SK-N-SH (cell line): ENCODE data around the gene PCNX2. TPM values are rescaled to one million over a fixed set of nuclear protein-coding genes. Genes with fewer than 3 reads are reported as not detected.

Source experiments
- CTCF ChIA-PET: fragments of 300-600, 350-600 bp; formaldehyde crosslinking; extraction: SDS; loops from one replicate; lab custom pipeline; 2021; lab: Yijun Ruan, JAX
- POLR2A ChIA-PET: fragments of 350-600 bp; sonication (Branson Sonifier 250); formaldehyde crosslinking; extraction: SDS; loops from one replicate; lab custom pipeline; 2020; ENCODE audit warnings: antibody characterized with exemption, inconsistent platforms; lab: Yijun Ruan, JAX
- DNase-seq: peaks from one replicate; pipeline ENCODE4 v3.0.0; 2012
- H2AFZ ChIP-seq: fragments of 200-600 bp; sonication (generic); 2 replicates; pipeline ENCODE4 v1.8.1; 2016; ENCODE audit warnings: antibody characterized with exemption, mild to moderate bottlenecking, low read depth
- H3F3A ChIP-seq: fragments of 200-600 bp; sonication (generic); replicated peaks from 2 replicates; pipeline ENCODE3; 2016; ENCODE audit warnings: antibody characterized with exemption, mild to moderate bottlenecking; ENCODE audit not compliant: insufficient read depth
- H3K27ac ChIP-seq, 2 experiments: fragments of 200-500 bp in 1 of 2; fragments of 200-600 bp in 1 of 2; sonication (Bioruptor generic) in 1 of 2; sonication (generic), shearing (Covaris generic) in 1 of 2; 2 replicates each; pipeline versions ENCODE4 v1.5.1 to v1.6.1; 2014 to 2016; ENCODE audit warnings: low read depth in 2 of 2, inconsistent platforms in 1 of 2, low read length in 1 of 2, mild to moderate bottlenecking in 1 of 2, mixed read lengths in 1 of 2
- H3K27me3 ChIP-seq: fragments of 200-600 bp; sonication (generic), shearing (Covaris generic); 2 replicates; pipeline ENCODE4 v1.6.1; 2016; ENCODE audit warnings: mixed run types; ENCODE audit not compliant: insufficient read depth
- H3K36me3 ChIP-seq, 2 experiments: fragments of 200-500 bp in 1 of 2; fragments of 200-600 bp in 1 of 2; sonication (Bioruptor generic) in 1 of 2; sonication (generic) in 1 of 2; replicated peaks in 1 of 2; 2 replicates each; pipeline versions ENCODE3 to v1.5.1; 2014 to 2016; ENCODE audit warnings: low read length in 1 of 2, mild to moderate bottlenecking in 1 of 2; ENCODE audit not compliant: insufficient read depth in 2 of 2, control insufficient read depth in 1 of 2
- H3K4me1 ChIP-seq, 2 experiments: fragments of 200-500 bp in 1 of 2; fragments of 200-600 bp in 1 of 2; sonication (Bioruptor generic) in 1 of 2; sonication (generic), shearing (Covaris generic) in 1 of 2; 2 replicates each; pipeline versions ENCODE4 v1.5.1 to v1.6.1; 2014 to 2016; ENCODE audit warnings: low read depth in 1 of 2, low read length in 1 of 2, mixed run types in 1 of 2; ENCODE audit not compliant: insufficient read depth in 2 of 2, control insufficient read depth in 1 of 2
- H3K4me2 ChIP-seq: fragments of 200-600 bp; sonication (generic), shearing (Covaris generic); 2 replicates; pipeline ENCODE4 v1.6.1; 2017; ENCODE audit warnings: mixed run types
- H3K4me3 ChIP-seq, 2 experiments: fragments of 200-500 bp in 1 of 2; fragments of 200-600 bp in 1 of 2; sonication (Bioruptor generic) in 1 of 2; sonication (generic), shearing (Covaris generic) in 1 of 2; 2 replicates each; pipeline versions ENCODE4 v1.5.1 to v1.8.1; 2014 to 2016; ENCODE audit warnings: low read depth in 2 of 2, inconsistent platforms in 1 of 2, low read length in 1 of 2, mild to moderate bottlenecking in 1 of 2, mixed read lengths in 1 of 2, moderate library complexity in 1 of 2
- H3K79me2 ChIP-seq: fragments of 200-600 bp; sonication (generic); 2 replicates; pipeline ENCODE4 v1.8.1; 2017; ENCODE audit warnings: mild to moderate bottlenecking; ENCODE audit not compliant: insufficient read depth
- H3K9ac ChIP-seq: fragments of 200-600 bp; sonication (generic); 2 replicates; pipeline ENCODE4 v1.6.1; 2017; ENCODE audit warnings: mixed run types
- H3K9me2 ChIP-seq: fragments of 200-600 bp; sonication (generic); 2 replicates; pipeline ENCODE4 v1.6.1; 2017; ENCODE audit warnings: mixed run types
- H3K9me3 ChIP-seq: fragments of 200-600 bp; sonication (generic); 2 replicates; pipeline ENCODE4 v1.6.1; 2017; ENCODE audit warnings: mixed run types, mild to moderate bottlenecking, moderate library complexity
- H4K20me1 ChIP-seq: fragments of 200-600 bp; sonication (generic); 2 replicates; pipeline ENCODE4 v1.6.1; 2017; ENCODE audit warnings: mild to moderate bottlenecking, mixed run types; ENCODE audit not compliant: insufficient read depth
- ELF1 ChIP-seq: IDR thresholded peaks from 2 replicates; pipeline ENCODE4 v1.4.0; 2012
- EP300 ChIP-seq, 2 experiments: IDR thresholded peaks; 2 replicates each; pipeline versions ENCODE4 v1.4.0 to v1.6.1; 2012; ENCODE audit warnings: borderline replicate concordance in 1 of 2, low read depth in 1 of 2, low read length in 1 of 2
- FOSL2 ChIP-seq: IDR thresholded peaks from 2 replicates; pipeline ENCODE4 v1.4.0; 2012; ENCODE audit warnings: low read depth, mild to moderate bottlenecking, moderate library complexity, borderline replicate concordance
- FOXM1 ChIP-seq: IDR thresholded peaks from 2 replicates; pipeline ENCODE4 v1.4.0; 2012; ENCODE audit warnings: low read depth, mild to moderate bottlenecking
- GABPA ChIP-seq: IDR thresholded peaks from 2 replicates; pipeline ENCODE4 v1.4.0; 2012; ENCODE audit warnings: low read depth, mild to moderate bottlenecking
- GATA2 ChIP-seq: sonication (generic); formaldehyde crosslinking; IDR thresholded peaks from 2 replicates; pipeline ENCODE4 v1.5.0; 2020; ENCODE audit warnings: mild to moderate bottlenecking, missing genetic modification reagents
- POLR2AphosphoS5 ChIP-seq: IDR thresholded peaks from 2 replicates; pipeline ENCODE4 v1.6.1; 2012; ENCODE audit warnings: low read depth, low read length
- RAD21 ChIP-seq: IDR thresholded peaks from 2 replicates; pipeline ENCODE4 v1.6.1; 2012; ENCODE audit warnings: mild to moderate bottlenecking, low read length
- RFX5 ChIP-seq: IDR thresholded peaks from 2 replicates; pipeline ENCODE4 v1.6.1; 2012; ENCODE audit warnings: mild to moderate bottlenecking, improper control_type of control experiment, low read length
- SMC3 ChIP-seq: IDR thresholded peaks from 2 replicates; pipeline ENCODE4 v1.6.1; 2012; ENCODE audit warnings: low read depth, low read length, improper control_type of control experiment
- TAF1 ChIP-seq: IDR thresholded peaks from 2 replicates; pipeline ENCODE4 v1.6.1; 2012; ENCODE audit warnings: low read depth, mild to moderate bottlenecking, low read length, moderate library complexity, borderline replicate concordance
- TEAD4 ChIP-seq: IDR thresholded peaks from 2 replicates; pipeline ENCODE4 v1.4.0; 2012; ENCODE audit warnings: mild to moderate bottlenecking, borderline replicate concordance; ENCODE audit not compliant: insufficient read depth
- YY1 ChIP-seq: IDR thresholded peaks from 2 replicates; pipeline ENCODE4 v1.4.0; 2012; ENCODE audit warnings: low read depth, mild to moderate bottlenecking
- WGBS: methylation state at CpG from one replicate; pipeline ENCODE4 v1.1.6; 2017; ENCODE audit warnings: low lambda C conversion rate; 5-methylcytosine and 5-hydroxymethylcytosine counted together
- polyA plus RNA-seq, 3 experiments: library from polyadenylated mRNA; depleted of rRNA; stranded (reverse); fragments of >200 nt; gene quantifications; 2 replicates each; pipeline ENCODE4 v1.2.3, GENCODE V29; 2012
- TF ChIP-seq, protein P1 (sequence below): fragments of 150-350 bp; IDR thresholded peaks from 2 replicates; pipeline ENCODE4 v1.6.1; 2017; ENCODE audit warnings: antibody characterized with exemption, low read length, low read depth, borderline replicate concordance
- TF ChIP-seq, protein P2 (sequence below): IDR thresholded peaks from 2 replicates; pipeline ENCODE4 v1.4.0; 2012; ENCODE audit warnings: low read depth
- TF ChIP-seq, protein P3 (sequence below): fragments of 200-600 bp; sonication (generic); IDR thresholded peaks from 2 replicates; pipeline ENCODE4 v1.6.1; 2017; ENCODE audit warnings: antibody characterized with exemption, mild to moderate bottlenecking, moderate library complexity

PCNX2 gene
- polyA plus RNA-seq, 1 of the 3 experiments (the other 2 are of a cell fraction), result 10.6 TPM

DNA sequence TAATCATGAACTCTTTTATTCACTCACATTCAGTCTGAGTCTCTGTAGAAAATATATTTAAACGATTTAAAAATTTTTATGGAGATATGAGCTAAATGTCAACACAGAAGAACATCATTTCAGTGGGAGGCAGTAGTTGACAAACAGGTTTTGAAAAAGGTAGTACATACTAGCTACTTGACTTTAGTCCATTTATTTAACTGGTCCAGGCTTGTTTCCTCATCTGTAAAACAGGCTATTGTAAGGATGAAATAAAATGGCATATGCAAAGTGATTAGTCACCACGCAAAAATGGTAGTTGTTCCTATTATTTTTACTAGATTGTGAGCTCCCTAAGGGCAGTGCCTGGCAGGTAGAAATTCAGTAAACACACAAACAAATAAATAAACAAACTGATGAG lies 270.0 kb downstream of the PCNX2 start:
- no peak overlapping the region for H3K27ac ChIP-seq
- H3K36me3 ChIP-seq, result peaks cover 0 to 3% of the 10 kb centered on the region in 2 experiments
- no peaks in the 10 kb centered on the region for H3K27me3 ChIP-seq
- H3K4me1 ChIP-seq, result no peaks in the 10 kb centered on the region
- CTCF ChIA-PET, result interaction anchor here (0.7 to 3.1 kb wide), 13 partner anchors 10 to 398 kb away, joined by 3 to 22 read pairs (median 4); partner anchors contain the start of gene SIPA1L2
- POLR2A ChIA-PET, result no interaction called here
- H3K9ac ChIP-seq, result no peak overlapping the region
- TF ChIP-seq ELF1, result no peak
- TF ChIP-seq, protein P1, sequence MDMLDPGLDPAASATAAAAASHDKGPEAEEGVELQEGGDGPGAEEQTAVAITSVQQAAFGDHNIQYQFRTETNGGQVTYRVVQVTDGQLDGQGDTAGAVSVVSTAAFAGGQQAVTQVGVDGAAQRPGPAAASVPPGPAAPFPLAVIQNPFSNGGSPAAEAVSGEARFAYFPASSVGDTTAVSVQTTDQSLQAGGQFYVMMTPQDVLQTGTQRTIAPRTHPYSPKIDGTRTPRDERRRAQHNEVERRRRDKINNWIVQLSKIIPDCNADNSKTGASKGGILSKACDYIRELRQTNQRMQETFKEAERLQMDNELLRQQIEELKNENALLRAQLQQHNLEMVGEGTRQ, result no peak
- no peak for TF ChIP-seq GABPA
- no peak for TF ChIP-seq YY1
- no peak for TF ChIP-seq RAD21
- no peak for TF ChIP-seq RFX5
- TF ChIP-seq SMC3, result no peak
- no peak for TF ChIP-seq FOXM1
- no peak for TF ChIP-seq POLR2AphosphoS5
- no peak for TF ChIP-seq TAF1
- TF ChIP-seq TEAD4, result no peak
- no peak overlapping the region for H3K4me2 ChIP-seq
- no peaks in the 10 kb centered on the region for H3K9me3 ChIP-seq
- H3K9me2 ChIP-seq, result 0 out of 2 replicates have a peak, but pooled peaks cover 5% of the 10 kb centered on the region
- H3K79me2 ChIP-seq, result no peaks in the 10 kb centered on the region
- no peak overlapping the region for H3K4me3 ChIP-seq
- 91% methylated on average over 2 of the region's 2 CpGs for WGBS
- no peaks in the 10 kb centered on the region for H4K20me1 ChIP-seq
- no peak for DNase-seq
- no peaks in the 10 kb centered on the region for H3F3A ChIP-seq
- no peak overlapping the region for H2AFZ ChIP-seq

DNA sequence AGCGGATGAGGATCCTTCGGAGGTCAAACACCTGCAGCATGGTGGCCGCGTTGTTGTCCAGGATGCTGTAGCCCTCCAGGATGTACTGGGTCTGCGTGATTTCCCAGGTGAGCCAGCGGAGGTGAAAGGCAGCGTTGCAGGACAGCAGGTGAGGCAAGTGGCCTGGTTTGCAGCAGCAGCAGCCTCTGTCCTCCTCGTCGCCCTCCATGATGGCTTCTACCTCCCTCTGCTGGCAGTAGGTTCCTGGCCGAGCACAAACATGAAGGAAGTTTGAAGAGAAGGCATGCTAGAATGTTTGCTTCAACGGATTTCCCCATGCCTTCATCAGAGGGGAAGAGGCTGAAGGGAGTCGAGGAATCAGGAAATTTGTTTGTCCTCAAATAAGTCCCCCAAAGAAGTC lies 270.4 kb downstream of the PCNX2 start:
- WGBS, result 91% methylated on average over 12 of the region's 12 CpGs
- Histone ChIP-seq H3K4me1 (no peaks in the 10 kb centered on the region), H3K9me2 (0 out of 2 replicates have a peak, but pooled peaks cover 5% of the 10 kb centered on the region), H3K9ac (no peak overlapping the region), H3F3A (no peaks in the 10 kb centered on the region), H4K20me1 (no peaks in the 10 kb centered on the region), H3K27me3 (no peaks in the 10 kb centered on the region), H3K4me2 (no peak overlapping the region), H3K27ac (no peak overlapping the region), H3K79me2 (no peaks in the 10 kb centered on the region), H3K9me3 (no peaks in the 10 kb centered on the region), H3K4me3 (no peak overlapping the region), H2AFZ (no peak overlapping the region), H3K36me3 (peaks cover 0 to 3% of the 10 kb centered on the region in 2 experiments)
- ChIA-PET POLR2A (no interaction called here), CTCF (interaction anchor here (0.6 to 3.1 kb wide), 16 partner anchors 9 to 398 kb away, joined by 3 to 22 read pairs (median 4); partner anchors contain the start of gene SIPA1L2)
- no peak for TF ChIP-seq GATA2 (CRISPR knock-in tag)
- TF ChIP-seq, protein P2, sequence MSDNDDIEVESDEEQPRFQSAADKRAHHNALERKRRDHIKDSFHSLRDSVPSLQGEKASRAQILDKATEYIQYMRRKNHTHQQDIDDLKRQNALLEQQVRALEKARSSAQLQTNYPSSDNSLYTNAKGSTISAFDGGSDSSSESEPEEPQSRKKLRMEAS, result no peak
- no peak for TF ChIP-seq FOSL2
- no peak for TF ChIP-seq TAF1
- TF ChIP-seq RAD21, result peak; percentile 81
- TF ChIP-seq EP300 (IDR thresholded peaks at IDR 0.05; ENCODE audit: borderline replicate concordance in 1 of 2, low read depth in 1 of 2, low read length in 1 of 2), result no peak
- peak; percentile 75 for TF ChIP-seq SMC3
- TF ChIP-seq, protein P3, sequence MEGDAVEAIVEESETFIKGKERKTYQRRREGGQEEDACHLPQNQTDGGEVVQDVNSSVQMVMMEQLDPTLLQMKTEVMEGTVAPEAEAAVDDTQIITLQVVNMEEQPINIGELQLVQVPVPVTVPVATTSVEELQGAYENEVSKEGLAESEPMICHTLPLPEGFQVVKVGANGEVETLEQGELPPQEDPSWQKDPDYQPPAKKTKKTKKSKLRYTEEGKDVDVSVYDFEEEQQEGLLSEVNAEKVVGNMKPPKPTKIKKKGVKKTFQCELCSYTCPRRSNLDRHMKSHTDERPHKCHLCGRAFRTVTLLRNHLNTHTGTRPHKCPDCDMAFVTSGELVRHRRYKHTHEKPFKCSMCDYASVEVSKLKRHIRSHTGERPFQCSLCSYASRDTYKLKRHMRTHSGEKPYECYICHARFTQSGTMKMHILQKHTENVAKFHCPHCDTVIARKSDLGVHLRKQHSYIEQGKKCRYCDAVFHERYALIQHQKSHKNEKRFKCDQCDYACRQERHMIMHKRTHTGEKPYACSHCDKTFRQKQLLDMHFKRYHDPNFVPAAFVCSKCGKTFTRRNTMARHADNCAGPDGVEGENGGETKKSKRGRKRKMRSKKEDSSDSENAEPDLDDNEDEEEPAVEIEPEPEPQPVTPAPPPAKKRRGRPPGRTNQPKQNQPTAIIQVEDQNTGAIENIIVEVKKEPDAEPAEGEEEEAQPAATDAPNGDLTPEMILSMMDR, result peak; percentile 45
- peak; percentile 55 for DNase-seq
